ENCODE results near the gene ACOT8. TPM values are rescaled to one million over a fixed set of nuclear protein-coding genes. Genes with fewer than 3 reads are reported as not detected.
"Not testable (repeated sequence)": the region's sequence is repeated elsewhere in the genome, so short reads cannot be mapped to it uniquely, and the experiment has no call there.

The ACOT8 gene
- total RNA-seq, 2 experiments from 2014 or later: 36.0 to 36.5 TPM

DNA sequence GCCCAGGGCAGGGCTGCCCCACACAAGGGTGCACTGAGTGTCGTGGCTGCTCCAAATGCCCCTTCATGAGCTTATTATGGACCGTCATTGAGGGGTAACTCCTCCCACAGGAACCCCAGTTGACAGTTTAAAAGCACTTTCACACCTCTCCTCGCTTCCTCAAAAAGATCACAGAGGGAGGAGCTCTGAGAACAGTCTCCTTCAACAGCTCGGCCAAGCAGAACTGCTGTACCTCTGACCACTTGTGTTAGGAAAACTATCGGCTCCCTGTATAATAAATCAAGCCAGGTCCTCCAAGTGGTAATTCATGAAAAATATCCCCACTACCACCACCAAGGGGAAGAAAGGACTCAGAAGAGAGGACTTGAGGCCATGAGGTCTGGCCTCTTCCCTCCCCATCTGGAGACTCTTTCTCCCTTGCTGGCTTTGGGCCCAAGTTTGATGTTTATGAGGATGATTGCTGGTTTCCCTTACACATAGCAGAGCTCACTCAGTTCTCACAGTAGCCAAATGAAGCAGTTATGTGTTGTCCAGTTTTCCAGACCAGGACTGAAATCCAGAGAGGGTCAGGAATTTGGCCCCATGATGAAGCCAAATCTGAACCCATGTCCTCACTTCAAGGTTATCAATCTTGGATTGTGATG lies 14.9 kb downstream of the ACOT8 start:
- H3K4me3 Mint-ChIP-seq: no peak overlapping the region
- H3K4me1 Mint-ChIP-seq: peaks cover 2% of the 10 kb centered on the region
- H3K27ac Mint-ChIP-seq: no peak overlapping the region
- H3K36me3 Mint-ChIP-seq (ENCODE audit: low read depth): peaks cover 24% of the 10 kb centered on the region
- H3K27me3 Mint-ChIP-seq: no peaks in the 10 kb centered on the region
- no peak for DNase-seq
- ChIA-PET POLR2A (interaction anchor here (0.9 kb wide), 1 partner anchor 14 kb away, joined by 3 read pairs; no protein-coding TSS in a partner anchor), CTCF (no interaction called here)
- no peaks in the 10 kb centered on the region for H3K9me3 Mint-ChIP-seq

DNA sequence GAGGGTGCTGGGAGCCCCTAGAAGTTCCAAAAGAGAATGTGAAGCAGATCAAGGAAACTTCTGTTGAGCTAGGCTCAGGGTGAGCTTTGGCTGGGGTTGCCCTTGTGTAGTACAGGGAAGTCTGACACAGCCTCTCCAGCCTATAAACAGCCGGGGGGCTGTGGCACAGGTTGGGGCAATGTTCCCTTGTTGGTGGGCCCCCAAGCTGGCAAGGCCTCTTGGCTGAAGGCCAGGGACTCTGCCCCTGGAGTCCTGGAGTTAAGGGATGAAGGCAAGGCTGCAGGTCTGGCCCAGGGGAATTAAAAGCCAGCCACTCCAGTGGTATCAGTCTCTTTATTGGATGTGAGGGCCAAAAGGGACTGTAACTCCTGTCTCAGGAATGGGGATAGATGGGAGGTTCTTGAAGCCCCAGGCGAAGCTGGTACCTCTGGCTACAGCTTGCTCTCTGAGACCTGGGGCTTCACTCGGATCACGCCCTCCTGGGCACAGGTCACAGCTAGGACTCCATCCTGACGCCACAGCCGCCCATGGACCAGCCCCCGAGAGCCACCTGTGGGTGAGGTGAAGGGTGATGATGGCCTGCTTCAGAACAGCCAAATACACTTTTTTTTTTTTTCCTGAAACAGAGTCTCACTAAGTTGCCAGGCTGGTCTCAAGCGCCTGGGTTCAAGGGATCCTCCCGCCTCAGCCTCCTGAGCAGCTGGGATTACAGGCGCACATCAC lies 15.6 kb downstream of the ACOT8 start:
- CTCF ChIA-PET: no interaction called here
- no peak for DNase-seq
- H3K27me3 Mint-ChIP-seq: no peaks in the 10 kb centered on the region
- H3K36me3 Mint-ChIP-seq (ENCODE audit: low read depth): peaks cover 21% of the 10 kb centered on the region
- no peaks in the 10 kb centered on the region for H3K9me3 Mint-ChIP-seq
- peaks cover 2% of the 10 kb centered on the region for H3K4me1 Mint-ChIP-seq
- no peak overlapping the region for H3K4me3 Mint-ChIP-seq
- H3K27ac Mint-ChIP-seq: no peak overlapping the region
- POLR2A ChIA-PET: interaction anchor here (1.0 to 1.4 kb wide), 2 partner anchors 9 to 39 kb away, joined by 3 read pairs; partner anchors contain the start of gene ZSWIM1

DNA sequence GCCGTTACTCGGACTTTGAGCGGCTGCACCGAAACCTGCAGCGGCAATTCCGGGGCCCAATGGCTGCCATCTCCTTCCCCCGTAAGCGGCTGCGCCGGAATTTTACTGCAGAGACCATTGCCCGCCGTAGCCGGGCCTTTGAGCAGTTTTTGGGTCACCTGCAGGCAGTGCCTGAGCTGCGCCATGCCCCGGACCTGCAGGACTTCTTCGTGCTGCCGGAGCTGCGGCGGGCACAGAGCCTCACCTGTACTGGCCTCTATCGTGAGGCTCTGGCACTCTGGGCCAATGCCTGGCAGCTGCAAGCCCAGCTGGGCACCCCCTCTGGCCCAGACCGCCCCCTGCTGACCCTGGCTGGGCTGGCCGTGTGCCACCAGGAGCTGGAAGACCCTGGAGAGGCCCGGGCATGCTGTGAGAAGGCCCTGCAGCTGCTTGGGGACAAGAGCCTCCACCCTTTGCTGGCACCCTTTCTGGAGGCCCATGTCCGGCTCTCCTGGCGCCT lies 16.4 kb downstream of the ACOT8 start:
- Mint-ChIP-seq H3K4me3 (no peak overlapping the region), H3K36me3 (ENCODE audit: low read depth) (peaks cover 15% of the 10 kb centered on the region), H3K27ac (no peak overlapping the region), H3K4me1 (peaks cover 2% of the 10 kb centered on the region), H3K27me3 (no peaks in the 10 kb centered on the region), H3K9me3 (no peaks in the 10 kb centered on the region)
- DNase-seq: no peak
- POLR2A ChIA-PET: interaction anchor here (1.0 to 1.4 kb wide), 4 partner anchors 8 to 40 kb away, joined by 3 to 4 read pairs (median 3); partner anchors contain the start of genes UBE2C and ZSWIM1
- CTCF ChIA-PET: no interaction called here

DNA sequence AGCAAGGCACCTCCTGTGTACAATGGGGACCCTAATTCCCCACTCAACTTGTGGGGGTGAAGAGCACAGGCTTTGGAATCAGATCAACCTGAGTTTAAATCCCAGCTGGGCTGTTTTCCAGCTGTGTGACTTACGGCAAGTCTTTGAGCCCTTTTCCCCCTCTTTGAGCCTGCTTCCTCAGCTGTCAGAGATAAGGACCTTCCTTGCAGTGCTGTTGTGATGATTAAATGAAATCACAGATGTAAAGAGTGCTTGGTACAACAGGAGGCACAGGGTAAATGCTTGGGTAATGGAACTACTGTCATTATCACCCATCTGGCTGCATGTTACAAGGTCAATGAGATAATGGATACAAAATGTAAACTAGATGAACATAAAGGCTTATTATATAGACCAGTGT lies 20.4 kb downstream of the ACOT8 start:
- H3K36me3 Mint-ChIP-seq (ENCODE audit: low read depth): no peaks in the 10 kb centered on the region
- ChIA-PET CTCF (interaction anchor here (0.6 kb wide), 1 partner anchor 13 kb away, joined by 3 read pairs; no protein-coding TSS in a partner anchor), POLR2A (no interaction called here)
- H3K9me3 Mint-ChIP-seq: no peaks in the 10 kb centered on the region
- H3K4me1 Mint-ChIP-seq: peaks cover 19% of the 10 kb centered on the region
- H3K27me3 Mint-ChIP-seq: peaks cover 6% of the 10 kb centered on the region
- no peak overlapping the region for H3K27ac Mint-ChIP-seq
- H3K4me3 Mint-ChIP-seq: no peak overlapping the region
- DNase-seq: no peak

DNA sequence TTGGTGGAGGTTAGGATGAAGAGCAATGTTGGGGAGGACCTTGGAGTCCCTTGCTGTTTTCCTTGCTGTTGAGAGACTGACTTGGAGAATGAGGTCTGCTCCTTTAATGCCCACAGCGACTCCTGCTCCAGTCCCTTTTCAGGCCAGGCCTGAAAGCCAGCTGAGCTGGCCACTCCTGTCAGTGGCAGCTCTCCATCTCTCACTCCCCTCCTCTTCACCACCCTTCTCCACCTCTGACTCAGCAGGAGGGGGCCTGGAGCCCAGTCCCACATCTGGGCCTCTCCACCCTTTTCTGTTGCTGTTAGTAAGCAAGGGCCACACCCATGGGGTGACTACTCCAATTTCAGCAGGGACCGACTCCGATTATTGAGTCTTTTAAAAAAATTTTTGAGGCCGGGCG lies 21.4 kb downstream of the ACOT8 start:
- no peak overlapping the region for H3K27ac Mint-ChIP-seq
- H3K36me3 Mint-ChIP-seq (ENCODE audit: low read depth): no peaks in the 10 kb centered on the region
- DNase-seq: no peak
- ChIA-PET POLR2A (interaction anchor here (0.7 to 1.2 kb wide), 2 partner anchors 23 to 98 kb away, joined by 3 read pairs; no protein-coding TSS in a partner anchor), CTCF (interaction anchor here (1.0 kb wide), 1 partner anchor 12 kb away, joined by 3 read pairs; no protein-coding TSS in a partner anchor)
- no peaks in the 10 kb centered on the region for H3K9me3 Mint-ChIP-seq
- H3K4me1 Mint-ChIP-seq: peaks cover 19% of the 10 kb centered on the region
- peaks cover 9% of the 10 kb centered on the region for H3K27me3 Mint-ChIP-seq
- H3K4me3 Mint-ChIP-seq: no peak overlapping the region

DNA sequence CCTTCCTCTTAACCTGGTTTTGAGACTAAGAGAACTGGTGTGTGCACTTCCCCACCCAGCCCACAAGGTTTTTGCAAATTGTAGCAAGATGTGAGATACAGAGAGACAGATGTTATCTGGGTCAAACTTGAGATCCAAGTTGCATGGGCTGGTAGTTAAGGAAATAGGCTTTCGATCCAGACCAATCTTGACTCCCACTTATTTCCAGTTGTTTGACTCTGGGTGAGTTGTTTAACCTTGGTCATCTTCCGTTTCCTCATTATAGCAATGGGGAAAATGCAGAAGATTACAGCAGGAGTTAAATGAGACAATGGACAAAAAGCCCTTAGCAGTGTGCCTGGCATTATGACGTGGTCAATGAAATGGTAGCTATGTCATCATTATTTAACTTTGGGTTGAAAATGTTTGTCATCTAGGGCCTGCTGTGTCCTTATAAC lies 21.8 kb downstream of the ACOT8 start:
- CTCF ChIA-PET: interaction anchor here (1.0 kb wide), 1 partner anchor 11 kb away, joined by 3 read pairs; no protein-coding TSS in a partner anchor
- DNase-seq: no peak
- H3K36me3 Mint-ChIP-seq (ENCODE audit: low read depth): no peaks in the 10 kb centered on the region
- no peaks in the 10 kb centered on the region for H3K9me3 Mint-ChIP-seq
- H3K4me3 Mint-ChIP-seq: no peak overlapping the region
- peaks cover 19% of the 10 kb centered on the region for H3K4me1 Mint-ChIP-seq
- POLR2A ChIA-PET: interaction anchor here (0.7 to 1.2 kb wide), 2 partner anchors 22 to 98 kb away, joined by 3 read pairs; no protein-coding TSS in a partner anchor
- no peak overlapping the region for H3K27ac Mint-ChIP-seq
- H3K27me3 Mint-ChIP-seq: peaks cover 12% of the 10 kb centered on the region

DNA sequence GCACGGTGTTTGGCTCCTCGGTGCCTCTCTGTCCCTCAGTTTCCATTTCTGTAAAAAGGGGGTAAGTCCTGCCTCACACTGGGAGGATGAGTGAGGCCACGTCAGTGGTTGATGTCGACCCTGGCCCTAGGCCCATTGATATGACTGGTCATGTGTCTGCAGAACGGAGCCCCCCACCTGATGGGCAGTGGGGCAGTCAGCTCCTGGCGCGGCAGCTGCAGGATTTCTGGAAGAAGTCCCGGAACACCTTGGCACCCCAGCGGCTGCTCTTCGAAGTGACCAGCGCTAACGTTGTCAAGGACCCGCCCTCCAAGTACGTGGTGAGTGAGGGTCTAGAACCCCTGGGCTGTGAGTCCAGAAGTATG lies 22.4 kb downstream of the ACOT8 start:
- Mint-ChIP-seq H3K27me3 (peaks cover 13% of the 10 kb centered on the region), H3K4me3 (peak overlapping the region; percentile 35), H3K27ac (no peak overlapping the region), H3K9me3 (no peaks in the 10 kb centered on the region), H3K4me1 (peaks cover 19% of the 10 kb centered on the region), H3K36me3 (ENCODE audit: low read depth) (no peaks in the 10 kb centered on the region)
- CTCF ChIA-PET: interaction anchor here (1.4 kb wide), 1 partner anchor 36 kb away, joined by 4 read pairs; no protein-coding TSS in a partner anchor
- DNase-seq: no peak
- POLR2A ChIA-PET: interaction anchor here (1.2 to 4.2 kb wide), 3 partner anchors 22 to 99 kb away, joined by 3 to 21 read pairs (median 6); partner anchors contain the start of gene PCIF1

DNA sequence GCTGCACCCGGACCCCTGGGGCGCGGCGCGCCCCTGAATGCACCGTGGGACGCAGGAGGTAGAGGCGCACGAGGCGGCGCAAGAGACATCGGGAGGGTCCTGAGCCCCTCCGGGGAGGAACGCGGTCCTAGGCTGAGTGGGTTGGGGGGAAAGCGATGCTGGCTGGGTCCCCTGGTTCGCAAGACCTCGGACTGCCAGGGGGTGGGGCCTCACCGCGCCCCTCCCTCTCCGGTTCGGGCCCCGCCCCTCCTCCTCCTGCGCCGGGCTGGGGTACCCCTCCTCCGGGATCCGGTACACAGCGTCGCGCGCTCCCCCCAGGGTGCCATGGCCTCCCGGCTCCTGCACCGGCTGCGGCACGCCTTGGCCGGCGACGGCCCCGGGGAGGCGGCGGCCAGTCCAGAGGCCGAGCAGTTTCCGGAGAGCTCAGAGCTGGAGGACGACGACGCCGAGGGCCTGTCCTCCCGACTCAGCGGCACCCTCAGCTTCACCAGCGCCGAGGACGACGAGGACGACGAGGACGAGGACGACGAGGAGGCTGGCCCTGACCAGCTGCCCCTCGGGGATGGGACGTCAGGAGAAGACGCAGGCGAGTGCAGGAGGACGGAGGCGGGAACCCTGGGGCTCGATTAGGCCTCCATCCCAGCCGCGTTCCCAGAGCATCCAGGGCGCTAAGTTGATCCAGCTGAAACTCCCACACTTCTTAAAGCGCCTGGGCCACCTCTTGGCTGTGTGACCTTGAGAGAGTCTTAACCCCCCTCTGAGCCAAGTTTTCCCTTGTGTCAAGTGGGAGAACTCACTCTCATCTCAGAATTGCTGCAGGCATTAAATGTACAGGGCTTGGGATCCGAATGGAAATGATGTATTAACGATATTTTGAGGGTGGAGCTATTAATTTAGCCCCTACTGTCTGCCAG lies 23.1 kb downstream of the ACOT8 start:
- Mint-ChIP-seq H3K4me1 (peaks cover 19% of the 10 kb centered on the region), H3K36me3 (ENCODE audit: low read depth) (no peaks in the 10 kb centered on the region), H3K27ac (no peak overlapping the region), H3K27me3 (peaks cover 13% of the 10 kb centered on the region), H3K9me3 (no peaks in the 10 kb centered on the region), H3K4me3 (peak overlapping the region; percentile 35)
- ChIA-PET POLR2A (interaction anchor here (1.1 to 4.2 kb wide), 4 partner anchors 12 to 100 kb away, joined by 3 to 21 read pairs (median 6); partner anchors contain the start of gene PCIF1), CTCF (interaction anchor here (0.5 to 1.8 kb wide), 6 partner anchors 10 to 136 kb away, joined by 3 to 5 read pairs (median 4); no protein-coding TSS in a partner anchor)
- peak; percentile 42 for DNase-seq

DNA sequence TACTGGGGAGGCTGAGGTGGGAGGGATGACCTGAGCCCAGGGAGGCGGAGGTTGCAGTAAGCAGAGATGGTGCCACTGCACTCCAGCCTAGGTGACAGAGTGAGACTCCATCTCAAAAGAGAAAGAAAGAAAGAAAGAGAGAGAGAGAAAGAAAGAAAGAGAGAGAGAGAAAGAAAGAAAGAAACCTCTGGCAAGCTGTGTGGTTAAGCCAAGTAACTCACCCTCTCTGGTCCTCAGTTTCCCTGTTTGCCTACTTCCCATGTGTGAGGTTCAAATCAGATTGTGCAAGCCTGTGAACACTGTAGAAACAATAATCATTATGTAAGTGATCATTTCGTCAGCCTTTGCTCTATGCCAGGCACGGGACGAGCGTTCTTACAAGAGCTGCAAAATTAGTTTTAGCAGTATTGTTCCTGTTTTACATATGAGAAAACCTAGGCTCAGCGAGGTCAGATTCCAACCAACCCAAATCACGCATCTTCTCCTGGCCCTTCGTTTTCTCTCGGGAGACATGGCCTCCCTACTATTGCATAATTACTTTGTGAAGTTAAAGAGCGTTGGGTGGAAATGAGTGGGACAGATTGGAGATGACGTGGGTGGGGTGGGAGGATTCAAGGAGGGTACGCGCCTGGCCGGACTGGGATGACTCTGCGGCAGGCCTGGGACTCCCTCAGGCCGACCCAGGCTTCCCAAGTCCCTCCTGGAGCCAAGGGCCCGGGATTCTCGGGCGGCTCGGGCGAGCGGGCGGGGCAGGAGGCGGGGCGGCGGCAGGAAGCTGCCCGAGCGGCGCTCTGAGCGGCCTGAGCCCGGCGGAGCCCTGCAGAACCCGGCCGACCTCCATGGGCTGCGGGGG lies 23.9 kb downstream of the ACOT8 start, which contains the start of gene SNX21:
Gene SNX21 (plus strand): TSS at position 770 of the 853 bp plus-strand sequence. CDS start 121 bp downstream, outside the sequence.
- Mint-ChIP-seq H3K4me1 (peaks cover 19% of the 10 kb centered on the region), H3K36me3 (ENCODE audit: low read depth) (no peaks in the 10 kb centered on the region), H3K4me3 (peak within 1 kb of the TSS; percentile 57), H3K27ac (no peak within 1 kb of the TSS), H3K9me3 (no peaks in the 10 kb centered on the region), H3K27me3 (peaks cover 13% of the 10 kb centered on the region)
- CTCF ChIA-PET: interaction anchor here (0.5 to 1.8 kb wide), 6 partner anchors 9 to 137 kb away, joined by 3 to 5 read pairs (median 4); partner anchors contain the start of gene PCIF1
- POLR2A ChIA-PET: interaction anchor here (0.7 to 4.2 kb wide), 7 partner anchors 8 to 101 kb away, joined by 3 to 21 read pairs (median 6); partner anchors contain the start of gene PCIF1
- peak; percentile 32 for DNase-seq

DNA sequence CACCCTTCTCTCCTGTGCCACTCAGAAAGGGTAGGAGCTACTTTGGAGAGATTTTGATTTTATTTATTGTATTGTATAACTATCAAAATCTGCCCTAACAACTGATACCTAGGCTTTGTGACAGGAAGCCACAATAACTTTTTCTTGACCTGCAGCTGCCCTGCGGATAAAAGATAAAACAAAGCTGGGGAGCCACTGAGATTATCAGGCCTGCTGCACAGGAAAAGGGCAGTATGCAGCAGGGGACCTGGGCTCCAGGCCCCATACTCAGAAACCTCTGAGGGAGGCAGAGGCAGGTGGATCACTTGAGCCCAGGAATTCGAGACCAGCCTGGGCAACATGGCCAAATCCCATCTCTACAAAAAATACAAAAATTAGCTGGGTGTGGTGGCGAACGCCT lies 24.6 kb downstream of the ACOT8 start:
- peaks cover 19% of the 10 kb centered on the region for H3K4me1 Mint-ChIP-seq
- POLR2A ChIA-PET: interaction anchor here (0.7 to 4.2 kb wide), 5 partner anchors 9 to 102 kb away, joined by 3 to 21 read pairs (median 6); partner anchors contain the start of gene PCIF1

DNA sequence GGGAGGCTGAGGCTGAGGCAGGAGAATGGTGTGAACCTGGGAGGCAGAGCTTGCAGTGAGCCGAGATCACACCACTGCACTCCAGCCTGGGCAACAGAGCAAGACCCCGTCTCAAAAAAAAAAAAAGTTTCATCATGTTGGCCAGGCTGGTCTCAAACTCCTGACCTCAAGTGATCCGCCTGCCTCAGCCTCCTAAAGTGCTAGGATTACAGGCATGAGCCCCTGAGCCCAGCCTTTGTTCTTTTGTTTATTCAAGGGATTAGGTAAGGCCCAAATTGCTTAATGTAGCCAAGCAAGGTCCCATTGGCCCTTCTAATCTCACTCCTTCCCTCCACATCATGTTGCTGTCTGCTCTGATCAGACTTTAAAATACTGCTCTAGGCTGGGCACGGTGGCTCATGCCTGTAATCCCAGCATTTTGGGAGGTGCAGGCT lies 27.5 kb downstream of the ACOT8 start:
- CTCF ChIA-PET, POLR2A ChIA-PET, H3K27ac Mint-ChIP-seq: not testable (repeated sequence)

More for the DNA sequence above, 24.6 kb downstream of the ACOT8 start:
- Mint-ChIP-seq H3K27me3 (peaks cover 13% of the 10 kb centered on the region), H3K36me3 (ENCODE audit: low read depth) (no peaks in the 10 kb centered on the region), H3K4me3 (peak overlapping the region; percentile 57), H3K9me3 (no peaks in the 10 kb centered on the region), H3K27ac (no peak overlapping the region)
- CTCF ChIA-PET: interaction anchor here (1.4 to 1.8 kb wide), 3 partner anchors 8 to 138 kb away, joined by 3 to 5 read pairs (median 5); partner anchors contain the start of gene PCIF1
- DNase-seq: no peak

More for the DNA sequence above, 27.5 kb downstream of the ACOT8 start:
- H3K4me3 Mint-ChIP-seq; H3K9me3 Mint-ChIP-seq; H3K36me3 Mint-ChIP-seq (ENCODE audit: low read depth); DNase-seq: not testable (repeated sequence)
- H3K4me1 Mint-ChIP-seq: peaks cover 14% of the 10 kb centered on the region
- peaks cover 16% of the 10 kb centered on the region for H3K27me3 Mint-ChIP-seq

Data from activated CD4-positive, alpha-beta memory T cell treated with anti-CD3 and anti-CD28 coated beads, Interleukin-2, amount 10 ng/mL, durations not matched to agents 7 days and 5 days (primary cell).